Astrocyte of the spinal cord (primary cell): ENCODE data around the gene IL1RAPL2.

ENCODE experiments used
- DNase-seq: peaks from one replicate; pipeline ENCODE4 v3.0.0; 2011; ENCODE audit warnings: low read depth, low spot score
- H3K4me3 ChIP-seq: 2 replicates; pipeline ENCODE4 v1.5.1; 2011; ENCODE audit warnings: low read depth, mild to moderate bottlenecking, low read length, moderate library complexity
- CTCF ChIP-seq: IDR thresholded peaks from 2 replicates; pipeline ENCODE4 v1.5.1; 2012; ENCODE audit warnings: low read depth, mild to moderate bottlenecking, low read length, inconsistent platforms
- in situ Hi-C: cut with HindIII; loops from 2 replicates; pipeline ENCODE4 v1.10.0; 2017; ENCODE audit warnings: low sequenced_read_pairs

Gene IL1RAPL2

GRCh38 chrX:105471597-105471996, 905.6 kb downstream of the IL1RAPL2 start:
- no peak overlapping the region for H3K4me3 ChIP-seq
- no peak for DNase-seq
- in situ Hi-C loops = no loop called here
- TF ChIP-seq CTCF = no peak

GRCh38 chrX:105475801-105476200, 909.8 kb downstream of the IL1RAPL2 start:
- in situ Hi-C loops = no loop called here
- no peak for TF ChIP-seq CTCF
- no peak for DNase-seq
- H3K4me3 ChIP-seq = no peak overlapping the region

GRCh38 chrX:105477351-105477750, 911.4 kb downstream of the IL1RAPL2 start:
- H3K4me3 ChIP-seq = no peak overlapping the region
- no peak for TF ChIP-seq CTCF
- in situ Hi-C loops = no loop called here
- no peak for DNase-seq

- TF ChIP-seq CTCF = no peak
- DNase-seq = no peak
- no peak overlapping the region for H3K4me3 ChIP-seq
- in situ Hi-C loops = no loop called here
These were observed 914.8 kb downstream of the IL1RAPL2 start for GRCh38 chrX:105480646-105481310.

GRCh38 chrX:105483011-105483410, 917.0 kb downstream of the IL1RAPL2 start:
- H3K4me3 ChIP-seq = no peak overlapping the region
- DNase-seq = peak; percentile 58
- no peak for TF ChIP-seq CTCF
- in situ Hi-C loops = no loop called here

- H3K4me3 ChIP-seq = no peak overlapping the region
- TF ChIP-seq CTCF = no peak
- DNase-seq = no peak
- in situ Hi-C loops = no loop called here
These were observed 922.7 kb downstream of the IL1RAPL2 start for GRCh38 chrX:105488716-105489115.
